ENCODE results near the gene UTP14C.

GRCh38 chr13:52067237-52067636, 42.7 kb downstream of the UTP14C start:
- TF ChIP-seq EP300 (IDR thresholded peaks at IDR 0.05; ENCODE audit: borderline replicate concordance), result no peak
- TF ChIP-seq CEBPB (IDR thresholded peaks at IDR 0.05), result no peak

Data from Ishikawa (cell line).